ENCODE measurements around the gene YIPF2.

GRCh38 chr19:10913716-10914340 lies 14.6 kb downstream of the YIPF2 start:
- TF ChIP-seq CTCF (IDR thresholded peaks at IDR 0.05; ENCODE audit: low read depth, low read length) (no peak), EZH2phosphoT487 (IDR thresholded peaks at IDR 0.05; ENCODE audit: low read depth) (no peak)

Measured in OCI-LY3 (cell line).